Fibroblast of mammary gland (primary cell): ENCODE results near the gene SLC25A48.

Experiments
- DNase-seq: peaks from one replicate; pipeline ENCODE4 v3.0.0-alpha.2; 2010; ENCODE audit warnings: low read depth
- H3K4me3 ChIP-seq: 2 replicates; pipeline ENCODE4 v1.5.1; 2011; ENCODE audit warnings: low read depth, mild to moderate bottlenecking, low read length, moderate library complexity; ENCODE audit not compliant: control insufficient read depth
- TF ChIP-seq, protein P1 (sequence below): conservative IDR thresholded peaks from 2 replicates; pipeline ENCODE4 v1.5.1; 2011; ENCODE audit warnings: low read depth, low read length, inconsistent platforms; ENCODE audit not compliant: control insufficient read depth, insufficient read depth

Gene SLC25A48

DNA sequence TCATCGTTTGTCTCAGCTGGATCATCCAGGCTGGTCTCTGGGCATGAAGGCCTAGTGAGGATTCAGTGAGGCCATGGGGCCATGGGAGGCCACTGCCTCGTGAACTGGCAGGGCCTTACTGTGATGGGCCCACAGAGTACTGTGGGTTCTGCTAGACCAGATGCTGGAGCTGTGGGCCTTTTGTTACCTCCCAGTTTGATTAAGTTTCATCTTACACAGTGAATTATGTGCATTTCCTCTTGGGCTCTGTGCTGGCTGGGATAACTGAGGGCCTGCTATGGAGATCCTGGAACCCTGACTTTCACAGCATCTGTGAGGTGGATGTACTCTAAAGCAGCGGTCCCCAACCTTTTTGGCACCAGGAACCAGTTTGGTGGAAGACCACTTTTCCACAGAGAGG lies 19.7 kb upstream of the SLC25A48 start:
- TF ChIP-seq, protein P1, sequence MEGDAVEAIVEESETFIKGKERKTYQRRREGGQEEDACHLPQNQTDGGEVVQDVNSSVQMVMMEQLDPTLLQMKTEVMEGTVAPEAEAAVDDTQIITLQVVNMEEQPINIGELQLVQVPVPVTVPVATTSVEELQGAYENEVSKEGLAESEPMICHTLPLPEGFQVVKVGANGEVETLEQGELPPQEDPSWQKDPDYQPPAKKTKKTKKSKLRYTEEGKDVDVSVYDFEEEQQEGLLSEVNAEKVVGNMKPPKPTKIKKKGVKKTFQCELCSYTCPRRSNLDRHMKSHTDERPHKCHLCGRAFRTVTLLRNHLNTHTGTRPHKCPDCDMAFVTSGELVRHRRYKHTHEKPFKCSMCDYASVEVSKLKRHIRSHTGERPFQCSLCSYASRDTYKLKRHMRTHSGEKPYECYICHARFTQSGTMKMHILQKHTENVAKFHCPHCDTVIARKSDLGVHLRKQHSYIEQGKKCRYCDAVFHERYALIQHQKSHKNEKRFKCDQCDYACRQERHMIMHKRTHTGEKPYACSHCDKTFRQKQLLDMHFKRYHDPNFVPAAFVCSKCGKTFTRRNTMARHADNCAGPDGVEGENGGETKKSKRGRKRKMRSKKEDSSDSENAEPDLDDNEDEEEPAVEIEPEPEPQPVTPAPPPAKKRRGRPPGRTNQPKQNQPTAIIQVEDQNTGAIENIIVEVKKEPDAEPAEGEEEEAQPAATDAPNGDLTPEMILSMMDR: no peak
- DNase-seq: no peak
- H3K4me3 ChIP-seq: no peak overlapping the region

DNA sequence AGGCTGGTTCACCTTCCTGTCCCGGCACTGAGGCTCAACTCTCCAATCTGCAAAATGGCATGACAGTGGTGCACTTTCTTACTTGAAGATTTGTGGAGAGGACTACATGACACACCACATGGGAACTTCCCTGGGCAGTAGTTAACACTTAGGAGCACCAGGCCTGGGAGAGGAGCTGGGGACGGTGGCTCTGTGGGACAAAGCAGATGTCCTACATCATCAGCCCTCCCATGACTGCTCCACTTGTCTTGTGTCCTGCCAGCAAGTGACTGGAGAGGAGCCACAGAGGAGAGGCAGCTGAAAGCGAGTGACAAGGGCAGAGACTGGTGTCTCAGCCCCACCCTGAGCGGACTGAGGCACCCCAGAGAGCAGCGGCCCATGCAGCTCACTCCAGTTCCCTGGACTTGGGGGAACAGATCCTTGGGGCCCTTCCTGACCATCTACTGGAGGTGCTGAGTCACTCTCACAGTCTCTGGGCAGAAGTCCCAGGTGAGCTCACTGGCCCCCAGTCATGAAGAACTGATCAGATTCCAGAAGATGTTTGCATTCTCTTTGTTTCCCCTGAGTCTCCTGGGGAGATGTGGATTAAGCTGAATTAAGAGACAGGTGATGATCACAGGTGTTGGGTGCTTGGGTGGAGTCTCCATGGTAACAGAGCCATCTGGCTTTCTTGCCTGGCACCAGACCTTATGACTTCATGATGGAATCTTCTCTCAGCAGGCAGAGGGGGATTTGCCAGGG lies 13.2 kb upstream of the SLC25A48 start:
- TF ChIP-seq, protein P1: no peak
- DNase-seq: no peak
- no peak overlapping the region for H3K4me3 ChIP-seq

DNA sequence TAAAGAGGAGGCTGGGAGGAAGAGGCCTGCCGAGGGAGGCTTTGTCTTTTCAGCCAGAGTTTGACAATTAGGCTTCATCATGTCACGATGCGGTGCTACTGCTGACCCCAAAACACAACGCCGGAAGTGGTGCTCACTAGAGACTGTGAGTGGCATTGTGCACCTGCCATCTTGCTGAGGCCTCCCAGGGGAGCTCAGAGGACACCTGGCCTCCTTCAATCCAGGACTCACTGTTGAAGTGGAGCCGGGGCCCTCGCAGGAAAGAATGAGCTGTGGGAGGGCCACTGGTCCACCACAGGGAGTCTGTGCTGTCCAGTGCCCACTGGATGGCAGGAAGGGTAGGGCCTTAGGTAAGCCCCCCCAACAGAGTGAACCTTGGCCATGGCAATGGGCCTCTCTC lies 12.7 kb upstream of the SLC25A48 start:
- no peak for DNase-seq
- no peak overlapping the region for H3K4me3 ChIP-seq
- TF ChIP-seq, protein P1: no peak

DNA sequence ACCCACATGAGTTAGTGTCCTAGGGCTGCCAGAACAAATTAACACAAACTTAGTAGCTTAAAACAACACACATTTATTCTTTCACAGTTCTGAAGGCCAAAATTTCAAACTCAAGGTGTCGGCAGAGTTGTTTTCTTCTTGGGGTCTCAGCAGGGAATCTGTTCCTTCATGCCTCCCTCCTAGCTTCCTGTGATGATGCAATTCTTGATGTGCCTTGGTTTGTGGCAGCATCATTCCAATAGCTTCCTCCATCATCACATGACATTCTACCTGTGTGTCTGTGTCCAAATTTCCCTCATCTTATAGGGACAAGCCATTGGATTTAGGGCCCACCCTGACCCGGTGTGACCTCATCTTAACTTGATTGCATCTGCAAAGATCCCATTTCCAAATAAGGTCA lies 12.2 kb upstream of the SLC25A48 start:
- H3K4me3 ChIP-seq: no peak overlapping the region
- DNase-seq: no peak
- TF ChIP-seq, protein P1: no peak

DNA sequence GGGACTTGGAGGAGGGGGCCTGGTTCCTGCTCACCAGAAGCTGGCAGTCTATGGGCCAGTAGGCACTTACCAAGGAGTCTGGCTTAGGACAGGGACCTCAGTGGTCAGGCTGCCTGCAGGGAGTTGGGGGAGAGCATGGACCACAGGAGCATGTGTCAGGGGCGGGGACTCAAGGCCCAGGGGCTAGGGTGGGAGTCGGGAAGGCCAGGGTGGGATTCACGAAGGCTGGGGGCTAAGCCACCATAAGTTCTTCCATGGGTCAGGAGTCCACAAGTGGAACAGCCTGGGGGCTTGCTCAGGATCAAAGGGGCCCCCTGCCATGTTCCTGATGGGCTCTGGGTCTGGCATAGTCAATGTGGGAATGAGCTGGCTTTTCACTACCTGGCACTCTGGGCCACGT lies 11.5 kb upstream of the SLC25A48 start:
- TF ChIP-seq, protein P1: no peak
- H3K4me3 ChIP-seq: no peak overlapping the region
- DNase-seq: no peak

DNA sequence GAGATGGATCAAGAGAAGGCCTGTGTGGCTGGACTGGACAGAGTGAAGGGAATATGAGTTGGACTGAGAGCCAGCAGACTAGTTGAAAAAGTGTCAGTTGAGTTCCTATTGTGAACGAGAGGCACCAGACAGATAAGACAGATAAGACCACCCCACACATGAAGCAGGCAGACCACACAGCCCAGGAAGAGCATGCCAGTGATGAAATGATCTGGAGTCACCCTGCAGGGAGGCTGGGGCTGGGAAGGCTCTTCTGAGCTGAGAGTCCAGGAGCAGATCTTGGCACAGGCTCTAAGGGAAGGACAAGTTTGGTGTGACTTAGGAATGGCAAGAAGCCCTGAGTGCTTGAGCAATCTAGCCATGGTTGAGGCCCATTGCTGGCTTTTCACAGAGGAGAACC lies 10.6 kb upstream of the SLC25A48 start:
- H3K4me3 ChIP-seq: no peak overlapping the region
- TF ChIP-seq, protein P1: no peak
- no peak for DNase-seq
